K562 (cell line): ENCODE results near the gene MYH9. TPM values are rescaled to one million over a fixed set of nuclear protein-coding genes. Genes with fewer than 3 reads are reported as not detected.
A peak's percentile ranks its signal among the peaks of the same experiment; 100 is the strongest.

ENCODE experiments used
- BDP1 ChIP-seq: IDR thresholded peaks from 3 replicates; pipeline ENCODE4 v1.6.1; 2011; ENCODE audit not compliant: insufficient read length, insufficient read depth
- CBFB ChIP-seq: sonication (generic); formaldehyde crosslinking; IDR thresholded peaks from 2 replicates; pipeline ENCODE4 v1.4.0; 2020; ENCODE audit warnings: mild to moderate bottlenecking, missing genetic modification reagents
- CBX1 ChIP-seq: sonication (generic); IDR thresholded peaks from 2 replicates; pipeline ENCODE4 v1.6.1; 2016; ENCODE audit warnings: antibody characterized with exemption, low read depth, mild to moderate bottlenecking
- FIP1L1 ChIP-seq: fragments of 200-400 bp; formaldehyde crosslinking; IDR thresholded peaks from 2 replicates; pipeline ENCODE4 v1.6.1; 2018; ENCODE audit warnings: mild to moderate bottlenecking, low read depth, low read length; ENCODE audit not compliant: poor library complexity, severe bottlenecking
- GABPA ChIP-seq: fragments of 200-800 bp; sonication (Bioruptor generic); conservative IDR thresholded peaks from 2 replicates; pipeline ENCODE4 v1.6.1; 2016; ENCODE audit warnings: low read depth, missing genetic modification characterization, missing compliant biosample characterization
- GABPB1 ChIP-seq: sonication (generic); formaldehyde crosslinking; IDR thresholded peaks from 2 replicates; pipeline ENCODE4 v1.8.0; 2022; ENCODE audit warnings: mild to moderate bottlenecking, missing genetic modification reagents
- PRMT5 ChIP-seq: sonication (generic); formaldehyde crosslinking; IDR thresholded peaks from 2 replicates; pipeline ENCODE4 v1.5.0; 2020; ENCODE audit warnings: missing genetic modification reagents
- SP1 ChIP-seq: sonication (generic); formaldehyde crosslinking; IDR thresholded peaks from 2 replicates; pipeline ENCODE4 v1.8.1; 2022; ENCODE audit warnings: mild to moderate bottlenecking, missing genetic modification reagents
- YY1 ChIP-seq, 3 experiments: IDR thresholded peaks; 2 replicates each; pipeline ENCODE4 v1.6.1; 2011; ENCODE audit warnings: low read length in 2 of 3, mild to moderate bottlenecking in 2 of 3, moderate library complexity in 2 of 3, borderline replicate concordance in 1 of 3, control low read depth in 1 of 3, low read depth in 1 of 3; ENCODE audit not compliant: insufficient read depth in 3 of 3, insufficient replicate concordance in 2 of 3, control insufficient read depth in 1 of 3, insufficient read length in 1 of 3; ENCODE audit errors: extremely low read depth in 1 of 3
- ZNF253 ChIP-seq: fragments of 250-450 bp; sonication (Bioruptor Pico); conservative IDR thresholded peaks from 2 replicates; pipeline ENCODE4 v1.6.1; 2021; ENCODE audit warnings: mild to moderate bottlenecking
- polyA plus RNA-seq, 8 experiments: library from polyadenylated mRNA; depleted of rRNA in 4 of 8; stranded (reverse) in 5 of 8; unstranded in 3 of 8; fragments of >200 nt; fragmentation: Nextera tagmentation in 2 of 8; fragmentation: Illumina TruSeq in 1 of 8; extraction: Ambion mirVana in 2 of 8; extraction: Trizol in 1 of 8; gene quantifications; 2 replicates each; pipeline versions ENCODE4 v1.2.1 to v1.2.3, GENCODE V29; 2011 to 2014; ENCODE audit warnings: inconsistent platforms in 1 of 8, missing spikeins in 1 of 8
- total RNA-seq, 7 experiments: library from RNA; depleted of rRNA in 6 of 7; stranded (reverse); fragments of >200 nt in 6 of 7; fragmentation: Illumina TruSeq in 2 of 7; extraction: Trizol in 2 of 7; gene quantifications; 2 replicates each; pipeline versions ENCODE4 v1.2.1 to v1.2.3, GENCODE V29; 2011 to 2021; ENCODE audit warnings: low replicate concordance in 1 of 7
- TF ChIP-seq, protein P1 (sequence below): fragments of 450-650 bp; IDR thresholded peaks from 2 replicates; pipeline ENCODE4 v1.6.1; 2017; ENCODE audit warnings: antibody characterized with exemption
- TF ChIP-seq, protein P2 (sequence below), 2 experiments: fragments of 450-650 bp in 1 of 2; sonication (generic) in 1 of 2; formaldehyde crosslinking in 1 of 2; IDR thresholded peaks; 2 replicates each; pipeline versions ENCODE4 v1.7.1 to v1.9.0; 2016 to 2022; ENCODE audit warnings: inconsistent platforms in 1 of 2, mild to moderate bottlenecking in 1 of 2, missing genetic modification reagents in 1 of 2
- TF ChIP-seq, protein P3 (sequence below): sonication (generic); formaldehyde crosslinking; IDR thresholded peaks from 2 replicates; pipeline ENCODE4 v1.8.0; 2022; ENCODE audit warnings: mild to moderate bottlenecking, missing genetic modification reagents

Gene MYH9
- total and polyA plus RNA-seq, 9 of the 15 experiments (the other 6 are each of a cell fraction or from before 2014, with no cell fraction given) = 0.71 to 111 (median 24.6) TPM

DNA sequence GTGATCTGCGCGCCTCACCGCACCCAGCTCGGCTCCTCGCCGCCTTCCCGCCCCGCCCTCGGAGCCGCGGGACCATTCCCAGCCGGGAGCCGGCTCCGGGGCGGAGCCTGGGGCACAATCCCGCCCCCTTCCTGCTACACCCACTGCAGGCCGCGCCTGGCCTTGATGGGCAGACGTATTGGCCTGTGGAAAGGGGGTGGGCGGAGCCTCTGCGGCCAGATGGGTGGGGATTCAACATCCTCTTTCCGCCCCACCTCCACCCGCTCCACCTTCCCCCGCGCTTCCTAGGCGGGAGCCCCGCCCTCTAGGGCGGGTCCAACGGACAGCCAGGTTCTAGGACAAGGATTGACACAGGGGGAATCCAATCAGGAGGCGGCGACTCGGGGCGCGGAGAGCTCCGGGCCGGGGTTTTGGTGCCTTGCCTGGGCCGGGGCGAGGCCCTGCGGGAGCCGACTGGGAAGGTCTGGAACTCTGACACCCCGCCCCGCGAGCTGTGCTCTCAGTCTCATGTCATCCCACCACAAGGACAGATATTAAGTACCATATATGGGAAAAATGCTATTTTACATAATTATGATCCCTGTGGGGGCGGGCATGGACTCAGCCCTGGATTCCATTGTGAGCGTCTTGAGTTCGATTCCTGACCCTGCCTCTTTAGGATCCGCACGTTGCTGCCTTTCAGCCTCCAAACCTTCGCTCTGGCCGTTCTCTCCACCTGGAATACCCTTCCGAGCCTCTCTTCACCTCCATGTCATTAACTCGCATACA, at the start of gene MYH9 (continued):
- TF ChIP-seq, protein P1, sequence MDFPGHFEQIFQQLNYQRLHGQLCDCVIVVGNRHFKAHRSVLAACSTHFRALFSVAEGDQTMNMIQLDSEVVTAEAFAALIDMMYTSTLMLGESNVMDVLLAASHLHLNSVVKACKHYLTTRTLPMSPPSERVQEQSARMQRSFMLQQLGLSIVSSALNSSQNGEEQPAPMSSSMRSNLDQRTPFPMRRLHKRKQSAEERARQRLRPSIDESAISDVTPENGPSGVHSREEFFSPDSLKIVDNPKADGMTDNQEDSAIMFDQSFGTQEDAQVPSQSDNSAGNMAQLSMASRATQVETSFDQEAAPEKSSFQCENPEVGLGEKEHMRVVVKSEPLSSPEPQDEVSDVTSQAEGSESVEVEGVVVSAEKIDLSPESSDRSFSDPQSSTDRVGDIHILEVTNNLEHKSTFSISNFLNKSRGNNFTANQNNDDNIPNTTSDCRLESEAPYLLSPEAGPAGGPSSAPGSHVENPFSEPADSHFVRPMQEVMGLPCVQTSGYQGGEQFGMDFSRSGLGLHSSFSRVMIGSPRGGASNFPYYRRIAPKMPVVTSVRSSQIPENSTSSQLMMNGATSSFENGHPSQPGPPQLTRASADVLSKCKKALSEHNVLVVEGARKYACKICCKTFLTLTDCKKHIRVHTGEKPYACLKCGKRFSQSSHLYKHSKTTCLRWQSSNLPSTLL = no peak
- TF ChIP-seq CBFB (CRISPR knock-in tag) (no peak), CBX1 (no peak), FIP1L1 (peak; percentile 45), GABPA (tag) (peak; percentile 83), BDP1 (no peak), GABPB1 (peak; percentile 51; the same call in 1 of the 2 replicates), PRMT5 (no peak), SP1 (peak; percentile 98), ZNF253 (CRISPR knock-in tag) (no peak), YY1 (IDR thresholded peaks at IDR 0.05; ENCODE audit: borderline replicate concordance in 1 of 3, control insufficient read depth in 1 of 3, extremely low read depth in 1 of 3, insufficient read depth in 3 of 3, insufficient read length in 1 of 3, insufficient replicate concordance in 2 of 3, low read depth in 1 of 3, low read length in 2 of 3) (peak in 2 of 3 experiments; percentile 32 to 54)
- TF ChIP-seq, protein P2, sequence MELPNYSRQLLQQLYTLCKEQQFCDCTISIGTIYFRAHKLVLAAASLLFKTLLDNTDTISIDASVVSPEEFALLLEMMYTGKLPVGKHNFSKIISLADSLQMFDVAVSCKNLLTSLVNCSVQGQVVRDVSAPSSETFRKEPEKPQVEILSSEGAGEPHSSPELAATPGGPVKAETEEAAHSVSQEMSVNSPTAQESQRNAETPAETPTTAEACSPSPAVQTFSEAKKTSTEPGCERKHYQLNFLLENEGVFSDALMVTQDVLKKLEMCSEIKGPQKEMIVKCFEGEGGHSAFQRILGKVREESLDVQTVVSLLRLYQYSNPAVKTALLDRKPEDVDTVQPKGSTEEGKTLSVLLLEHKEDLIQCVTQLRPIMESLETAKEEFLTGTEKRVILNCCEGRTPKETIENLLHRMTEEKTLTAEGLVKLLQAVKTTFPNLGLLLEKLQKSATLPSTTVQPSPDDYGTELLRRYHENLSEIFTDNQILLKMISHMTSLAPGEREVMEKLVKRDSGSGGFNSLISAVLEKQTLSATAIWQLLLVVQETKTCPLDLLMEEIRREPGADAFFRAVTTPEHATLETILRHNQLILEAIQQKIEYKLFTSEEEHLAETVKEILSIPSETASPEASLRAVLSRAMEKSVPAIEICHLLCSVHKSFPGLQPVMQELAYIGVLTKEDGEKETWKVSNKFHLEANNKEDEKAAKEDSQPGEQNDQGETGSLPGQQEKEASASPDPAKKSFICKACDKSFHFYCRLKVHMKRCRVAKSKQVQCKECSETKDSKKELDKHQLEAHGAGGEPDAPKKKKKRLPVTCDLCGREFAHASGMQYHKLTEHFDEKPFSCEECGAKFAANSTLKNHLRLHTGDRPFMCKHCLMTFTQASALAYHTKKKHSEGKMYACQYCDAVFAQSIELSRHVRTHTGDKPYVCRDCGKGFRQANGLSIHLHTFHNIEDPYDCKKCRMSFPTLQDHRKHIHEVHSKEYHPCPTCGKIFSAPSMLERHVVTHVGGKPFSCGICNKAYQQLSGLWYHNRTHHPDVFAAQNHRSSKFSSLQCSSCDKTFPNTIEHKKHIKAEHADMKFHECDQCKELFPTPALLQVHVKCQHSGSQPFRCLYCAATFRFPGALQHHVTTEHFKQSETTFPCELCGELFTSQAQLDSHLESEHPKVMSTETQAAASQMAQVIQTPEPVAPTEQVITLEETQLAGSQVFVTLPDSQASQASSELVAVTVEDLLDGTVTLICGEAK (IDR thresholded peaks at IDR 0.05) = peak; percentile 72
- TF ChIP-seq, protein P2 (CRISPR knock-in tag; IDR thresholded peaks at IDR 0.05) = no peak
- TF ChIP-seq, protein P3, sequence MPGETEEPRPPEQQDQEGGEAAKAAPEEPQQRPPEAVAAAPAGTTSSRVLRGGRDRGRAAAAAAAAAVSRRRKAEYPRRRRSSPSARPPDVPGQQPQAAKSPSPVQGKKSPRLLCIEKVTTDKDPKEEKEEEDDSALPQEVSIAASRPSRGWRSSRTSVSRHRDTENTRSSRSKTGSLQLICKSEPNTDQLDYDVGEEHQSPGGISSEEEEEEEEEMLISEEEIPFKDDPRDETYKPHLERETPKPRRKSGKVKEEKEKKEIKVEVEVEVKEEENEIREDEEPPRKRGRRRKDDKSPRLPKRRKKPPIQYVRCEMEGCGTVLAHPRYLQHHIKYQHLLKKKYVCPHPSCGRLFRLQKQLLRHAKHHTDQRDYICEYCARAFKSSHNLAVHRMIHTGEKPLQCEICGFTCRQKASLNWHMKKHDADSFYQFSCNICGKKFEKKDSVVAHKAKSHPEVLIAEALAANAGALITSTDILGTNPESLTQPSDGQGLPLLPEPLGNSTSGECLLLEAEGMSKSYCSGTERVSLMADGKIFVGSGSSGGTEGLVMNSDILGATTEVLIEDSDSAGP (CRISPR knock-in tag) = no peak
